Dermis microvascular lymphatic vessel endothelial cell (primary cell): ENCODE data around the gene RBM14. TPM values are rescaled to one million over a fixed set of nuclear protein-coding genes. Genes with fewer than 3 reads are reported as not detected.
"Not testable (repeated sequence)": the region's sequence is repeated elsewhere in the genome, so short reads cannot be mapped to it uniquely, and the experiment has no call there.

Experiments used
- DNase-seq, 2 donors: peaks; one replicate each; pipeline versions ENCODE4 v3.0.0 to v3.0.0-alpha.2; 2010; ENCODE audit warnings: low read depth in 2 of 2
- total RNA-seq: library from RNA; depleted of rRNA; stranded (reverse); fragments of >200 nt; gene quantifications from 2 replicates; pipeline ENCODE4 v1.2.1, GENCODE V29; 2014

RBM14 gene
- total RNA-seq = 19.6 and 21.5 TPM in 2 replicates

- peak; percentile 98 to 99 for DNase-seq
These were observed at the start of gene RBM14 for GRCh38 chr11:66616379-66617154. Gene RBM14 (plus strand): TSS chr11:66616630. CDS start chr11:66616721, 91 bp downstream.

GRCh38 chr11:66567787-66568123 is 48.7 kb upstream of the RBM14 start:
- DNase-seq = no peak

GRCh38 chr11:66568124-66568916 is 48.1 kb upstream of the RBM14 start, which contains the start of gene CTSF:
Gene CTSF (minus strand): TSS chr11:66568606. CDS start chr11:66568486, 120 bp downstream.
- peak; percentile 57 to 77 for DNase-seq

- no peak for DNase-seq
These were observed 47.4 kb upstream of the RBM14 start for GRCh38 chr11:66569076-66569475.

- DNase-seq = no peak
These were observed 46.2 kb upstream of the RBM14 start for GRCh38 chr11:66570079-66570849.

GRCh38 chr11:66570850-66571180 is 45.6 kb upstream of the RBM14 start:
- no peak for DNase-seq

GRCh38 chr11:66579017-66579606 is 37.3 kb upstream of the RBM14 start:
- peak; percentile 22 to 71 for DNase-seq

GRCh38 chr11:66580803-66581202 is 35.6 kb upstream of the RBM14 start:
- no peak for DNase-seq

- DNase-seq = no peak
These were observed 35.2 kb upstream of the RBM14 start for GRCh38 chr11:66581261-66581660.

- not testable (repeated sequence) for DNase-seq
These were observed 33.8 kb upstream of the RBM14 start for GRCh38 chr11:66582565-66583147.

- not testable (repeated sequence) for DNase-seq
These were observed 31.0 kb upstream of the RBM14 start for GRCh38 chr11:66585447-66585846.

- DNase-seq = no peak
These were observed 30.3 kb upstream of the RBM14 start for GRCh38 chr11:66586136-66586535.

GRCh38 chr11:66589315-66589714 is 27.1 kb upstream of the RBM14 start:
- DNase-seq = not testable (repeated sequence)

GRCh38 chr11:66589996-66590675 is 26.3 kb upstream of the RBM14 start:
- no peak for DNase-seq

- DNase-seq = no peak
These were observed 25.3 kb upstream of the RBM14 start for GRCh38 chr11:66591175-66591574.

- DNase-seq = peak; percentile 88 to 96
These were observed 23.8 kb upstream of the RBM14 start, which contains the start of the genes CCDC87 and CCS for GRCh38 chr11:66592457-66593302. Gene CCDC87 (minus strand): TSS chr11:66593063. CDS start chr11:66593015, 48 bp downstream. Gene CCS (plus strand): TSS chr11:66593185. CDS start chr11:66593262, 77 bp downstream.

GRCh38 chr11:66593303-66593635 is 23.2 kb upstream of the RBM14 start:
- no peak for DNase-seq

- DNase-seq = no peak
These were observed 22.8 kb upstream of the RBM14 start for GRCh38 chr11:66593650-66594049.

GRCh38 chr11:66595245-66595904 is 21.1 kb upstream of the RBM14 start:
- no peak for DNase-seq
